IPS-11a (cell line): ENCODE data around the gene PRR9.
"Not testable (repeated sequence)": the region's sequence is repeated elsewhere in the genome, so short reads cannot be mapped to it uniquely, and the experiment has no call there.

Experiments used
- H3K4me3 ChIP-seq: one replicate; pipeline ENCODE4 v1.5.1; 2013; ENCODE audit warnings: low read depth, low read length, control low read depth

The PRR9 gene, protein sequence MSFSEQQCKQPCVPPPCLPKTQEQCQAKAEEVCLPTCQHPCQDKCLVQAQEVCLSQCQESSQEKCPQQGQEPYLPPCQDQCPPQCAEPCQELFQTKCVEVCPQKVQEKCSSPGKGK

DNA sequence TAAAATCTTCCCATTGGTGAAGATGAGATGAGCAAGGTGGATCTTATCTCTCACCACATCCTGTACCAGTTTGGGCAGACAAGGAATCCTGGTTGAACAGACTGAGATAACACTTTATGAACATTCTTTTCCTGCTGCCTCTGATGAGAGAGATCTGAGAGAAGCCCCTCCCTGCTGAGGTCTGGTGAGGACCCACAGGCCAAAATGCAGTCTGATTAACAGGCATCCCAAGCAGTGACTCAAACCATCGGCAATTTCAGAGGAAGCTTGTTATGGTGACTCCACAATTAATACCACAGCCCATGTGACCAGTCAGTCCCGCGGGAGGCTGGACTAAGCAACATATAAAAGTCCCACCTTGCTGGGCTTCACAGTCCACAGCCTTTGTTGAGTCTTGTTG lies at the start of gene PRR9:
TSS of gene PRR9 (plus strand) at position 373 of the 400 bp plus-strand sequence. CDS start 561 bp downstream, outside the sequence.
- H3K4me3 ChIP-seq, result no peak within 1 kb of the TSS

DNA sequence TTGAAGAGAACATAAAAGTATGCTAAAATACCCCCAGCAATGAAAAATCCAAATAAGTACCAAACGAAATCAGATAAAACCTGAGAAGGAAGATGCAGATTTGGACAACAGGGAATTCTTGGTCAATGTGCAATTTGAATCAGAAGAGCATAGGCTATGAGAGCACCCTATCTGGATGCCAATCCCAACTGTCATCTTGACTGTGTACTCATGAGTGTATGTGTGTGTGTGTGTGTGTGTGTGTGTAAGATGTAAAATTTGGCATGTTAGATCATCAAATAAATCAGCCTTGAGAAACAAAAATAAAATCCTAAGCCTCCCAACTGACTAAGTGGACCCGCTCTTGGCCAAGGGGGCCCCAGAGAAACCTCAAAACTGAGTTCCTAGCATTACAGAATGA lies 48.7 kb upstream of the PRR9 start:
- H3K4me3 ChIP-seq, result no peak overlapping the region

DNA sequence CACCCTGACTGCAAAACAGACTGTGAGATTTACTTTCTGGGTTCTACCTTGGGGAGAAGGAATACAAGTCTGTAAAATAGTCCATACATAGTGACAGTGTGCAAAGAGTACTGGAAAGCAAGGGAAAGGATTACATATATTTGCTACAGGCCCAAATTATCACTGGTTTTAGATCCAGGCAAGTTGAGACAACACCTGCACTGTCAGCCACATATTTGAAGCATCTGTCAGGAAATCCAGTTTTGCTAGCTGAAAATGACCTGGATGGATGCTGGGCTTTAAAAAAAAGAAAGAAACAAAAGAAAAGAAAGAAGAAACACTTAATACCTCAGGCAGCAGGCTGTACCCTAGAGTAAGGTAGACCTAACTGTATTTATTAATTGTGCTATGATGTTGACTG lies 42.8 kb upstream of the PRR9 start:
- no peak overlapping the region for H3K4me3 ChIP-seq

DNA sequence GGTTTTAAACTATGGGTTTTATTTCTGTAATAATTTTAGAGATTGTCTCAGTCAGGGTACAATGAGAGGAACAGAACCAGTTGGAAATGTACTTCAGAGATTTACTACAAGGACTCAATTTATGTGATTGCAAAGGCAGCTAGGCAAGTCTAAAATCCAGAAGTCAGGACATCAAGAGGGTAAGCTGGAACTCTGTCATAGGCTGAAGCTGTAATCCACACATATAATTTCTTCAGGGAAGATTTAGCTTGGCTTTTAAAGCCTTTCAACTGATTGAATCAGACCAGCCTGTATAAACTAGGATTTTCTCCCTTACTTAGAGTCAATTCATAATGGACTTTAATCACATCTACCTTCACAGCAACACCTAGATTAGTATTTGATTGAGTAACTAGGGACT lies 38.5 kb upstream of the PRR9 start:
- H3K4me3 ChIP-seq, result no peak overlapping the region

GRCh38 chr1:153180556-153180955 lies 36.8 kb upstream of the PRR9 start:
- H3K4me3 ChIP-seq, result no peak overlapping the region

- H3K4me3 ChIP-seq, result not testable (repeated sequence)
These were observed 29.1 kb upstream of the PRR9 start for GRCh38 chr1:153188301-153188700.

- no peak overlapping the region for H3K4me3 ChIP-seq
These were observed 27.0 kb upstream of the PRR9 start for GRCh38 chr1:153190373-153190772.

- no peak overlapping the region for H3K4me3 ChIP-seq
These were observed 24.7 kb upstream of the PRR9 start for GRCh38 chr1:153192697-153193096.

- H3K4me3 ChIP-seq, result no peak overlapping the region
These were observed 22.9 kb upstream of the PRR9 start for GRCh38 chr1:153194331-153195050.

DNA sequence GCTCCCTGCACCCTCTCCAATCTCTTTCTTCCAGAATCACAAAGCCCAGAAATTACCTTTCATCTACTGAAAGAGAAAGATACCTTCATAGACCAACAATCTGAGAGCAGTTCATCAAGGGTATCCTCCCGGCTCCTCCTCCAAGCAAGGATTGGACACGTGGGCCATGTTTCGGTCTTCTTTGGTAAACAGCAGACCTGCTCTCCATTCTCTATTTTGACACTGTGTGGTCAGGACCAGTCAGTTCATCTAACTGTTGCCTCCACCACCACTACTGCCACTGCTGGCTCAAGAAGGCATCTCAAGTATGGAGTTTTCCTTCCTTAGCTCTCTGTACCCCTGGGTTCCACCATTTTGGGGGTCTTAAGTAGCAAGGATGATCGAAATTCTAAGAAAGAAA lies 22.2 kb upstream of the PRR9 start:
- H3K4me3 ChIP-seq, result no peak overlapping the region

GRCh38 chr1:153202006-153202405 lies 15.4 kb upstream of the PRR9 start:
- H3K4me3 ChIP-seq, result no peak overlapping the region

DNA sequence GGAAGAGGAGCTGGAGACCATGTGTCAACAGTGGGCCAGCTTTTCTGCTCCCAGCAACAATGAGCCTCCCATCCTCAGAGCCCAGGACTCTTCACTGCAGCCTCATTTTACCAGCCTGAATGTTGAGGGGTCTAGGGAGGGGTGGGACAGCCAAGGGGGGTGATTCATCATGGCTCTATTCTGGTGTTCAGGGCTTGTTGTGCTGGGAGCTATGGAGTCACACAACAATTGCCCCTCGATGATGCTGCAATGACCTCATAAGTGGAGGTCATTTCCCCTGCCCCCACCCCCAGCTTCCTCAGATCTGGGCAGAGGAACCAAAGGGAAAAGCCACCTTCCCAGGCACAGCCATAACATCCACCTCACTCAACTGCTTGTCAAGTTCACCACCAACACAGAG lies 14.3 kb upstream of the PRR9 start, which contains the start of gene LELP1:
TSS of gene LELP1 (plus strand) at position 301 of the 400 bp plus-strand sequence. CDS start 1,278 bp downstream, outside the sequence.
- no peak within 1 kb of the TSS for H3K4me3 ChIP-seq

- H3K4me3 ChIP-seq, result no peak overlapping the region
These were observed 10.8 kb upstream of the PRR9 start for GRCh38 chr1:153206631-153207030.

DNA sequence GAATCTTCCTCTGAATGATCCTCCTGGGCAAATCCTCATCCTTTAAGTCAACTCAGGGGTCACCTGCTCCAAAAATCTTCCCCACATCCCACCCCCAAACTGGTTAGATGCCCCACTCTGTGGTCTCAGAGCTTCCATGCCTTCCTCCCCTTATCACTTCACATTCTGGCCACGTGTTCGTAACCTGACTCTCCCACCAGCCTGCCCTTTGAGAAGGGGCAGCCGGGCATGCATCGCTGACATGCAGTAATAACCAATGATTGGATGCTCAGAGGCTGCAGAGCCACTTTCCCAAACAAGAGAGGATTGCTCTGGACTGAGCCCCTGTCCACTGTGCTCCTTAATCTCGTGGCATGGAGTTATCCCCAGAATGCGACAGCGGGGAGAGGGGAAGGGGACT lies 7.2 kb upstream of the PRR9 start:
- no peak overlapping the region for H3K4me3 ChIP-seq

GRCh38 chr1:153212201-153212600 lies 5.2 kb upstream of the PRR9 start:
- no peak overlapping the region for H3K4me3 ChIP-seq

- H3K4me3 ChIP-seq, result no peak overlapping the region
These were observed 3.9 kb upstream of the PRR9 start for GRCh38 chr1:153213519-153213918.

DNA sequence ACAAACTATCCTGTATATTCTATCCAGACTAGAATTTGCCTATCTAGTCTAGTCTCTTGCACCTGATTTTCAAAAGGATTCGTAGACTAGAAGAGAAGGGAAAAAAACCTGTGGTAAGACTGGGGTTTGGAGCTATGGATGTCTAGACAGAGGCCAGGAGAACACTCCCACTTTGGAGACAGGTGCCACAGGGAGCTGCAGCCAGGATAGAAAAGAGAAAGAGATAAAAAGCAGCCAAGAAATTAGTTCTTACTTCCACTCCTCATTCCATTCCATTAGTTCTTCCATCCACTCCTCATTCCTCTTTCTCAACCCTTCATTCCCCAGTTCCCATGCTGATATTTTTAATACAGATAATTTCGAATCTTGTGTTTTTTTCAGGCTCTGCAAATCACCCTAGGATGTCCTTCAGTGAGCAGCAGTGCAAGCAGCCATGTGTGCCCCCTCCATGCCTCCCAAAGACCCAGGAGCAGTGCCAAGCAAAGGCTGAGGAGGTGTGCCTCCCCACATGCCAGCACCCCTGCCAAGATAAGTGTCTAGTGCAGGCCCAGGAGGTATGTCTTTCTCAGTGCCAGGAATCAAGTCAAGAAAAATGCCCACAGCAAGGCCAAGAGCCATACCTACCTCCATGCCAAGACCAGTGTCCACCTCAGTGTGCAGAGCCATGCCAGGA lies 496 bp downstream of the PRR9 start:
- no peak overlapping the region for H3K4me3 ChIP-seq

DNA sequence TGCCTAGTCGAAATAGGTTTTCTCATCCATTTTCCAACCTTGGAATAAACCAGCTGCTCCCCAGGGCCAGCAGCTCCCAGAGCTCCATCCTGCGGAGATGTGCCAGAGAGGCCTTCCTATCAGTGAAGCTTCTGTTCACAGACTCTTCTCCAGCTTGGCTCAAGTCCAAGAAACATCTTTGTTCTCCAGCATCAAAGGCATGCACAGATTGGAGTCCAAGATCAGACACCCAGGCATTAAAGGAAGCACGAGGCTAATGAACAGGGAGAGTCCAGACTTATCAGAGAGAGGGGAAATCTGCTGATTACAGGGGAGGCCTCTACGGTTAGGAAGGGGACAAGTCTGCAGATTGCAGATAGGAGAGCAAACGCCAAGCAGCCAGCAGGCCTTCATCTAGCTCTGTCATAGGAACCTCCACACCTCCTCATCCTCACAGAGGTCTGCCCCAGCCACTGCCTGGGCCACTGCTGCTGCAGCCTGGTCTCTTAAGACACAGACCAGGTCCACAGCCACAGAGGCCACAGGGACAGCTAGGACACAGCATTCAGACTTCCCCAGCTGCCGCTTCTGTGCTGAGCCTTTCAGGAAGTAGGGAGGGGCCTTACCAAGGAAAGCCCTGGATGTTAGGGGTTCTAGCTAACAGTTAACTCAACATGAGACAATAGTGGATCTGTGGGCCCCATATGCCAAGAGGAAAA lies 3.4 kb downstream of the PRR9 start:
- H3K4me3 ChIP-seq, result no peak overlapping the region

GRCh38 chr1:153223040-153223891 lies 5.9 kb downstream of the PRR9 start:
- not testable (repeated sequence) for H3K4me3 ChIP-seq

GRCh38 chr1:153227810-153228209 lies 10.4 kb downstream of the PRR9 start:
- no peak overlapping the region for H3K4me3 ChIP-seq

DNA sequence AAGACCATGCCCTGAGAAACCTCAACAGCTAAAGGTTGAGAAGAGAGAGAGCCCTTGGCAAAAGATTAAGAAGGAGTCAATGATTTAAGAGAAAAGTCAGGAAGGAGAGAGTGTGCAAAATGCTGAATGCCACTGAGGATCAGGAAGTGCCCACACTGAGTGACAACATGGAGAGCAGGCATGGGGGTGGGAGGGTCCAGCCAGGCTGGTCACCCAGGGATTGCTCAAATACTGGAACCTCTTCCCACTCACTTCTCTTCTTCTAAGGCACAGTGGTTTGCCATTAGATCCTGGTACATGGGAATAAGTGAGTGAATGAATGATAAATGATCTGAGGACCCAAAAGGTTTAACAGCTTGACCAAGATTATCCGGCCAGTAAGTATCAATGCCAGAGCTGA lies 11.1 kb downstream of the PRR9 start:
- no peak overlapping the region for H3K4me3 ChIP-seq
